Kidney (tissue), 14 donors: ENCODE measurements around the gene SLC2A4RG. TPM values are rescaled to one million over a fixed set of nuclear protein-coding genes. Genes with fewer than 3 reads are reported as not detected.

Experiments
- DNase-seq, 5 donors: peaks; one replicate each; pipeline ENCODE4 v3.0.0-alpha.2; 2013 to 2020
- FAIRE-seq: peaks from 2 replicates; lab custom pipeline; 2012; peaks lifted over from hg19 to GRCh38; lab: Jason Lieb, UNC
- H3K27ac ChIP-seq, 2 donors: one replicate each; pipeline ENCODE4 v1.7.0; 2013; ENCODE audit warnings: low read depth in 2 of 2, low read length in 2 of 2, inconsistent platforms in 1 of 2
- H3K27me3 ChIP-seq: one replicate; pipeline ENCODE4 v1.7.1; 2013; ENCODE audit warnings: low read length, inconsistent platforms; ENCODE audit not compliant: control insufficient read depth, insufficient read depth
- H3K36me3 ChIP-seq, 3 donors: one replicate each; pipeline versions ENCODE4 v1.7.0 to v1.7.1; 2013; ENCODE audit warnings: low read length in 3 of 3, control low read depth in 1 of 3, inconsistent platforms in 1 of 3; ENCODE audit not compliant: insufficient read depth in 3 of 3, control insufficient read depth in 2 of 3
- H3K4me1 ChIP-seq, 3 donors: one replicate each; pipeline versions ENCODE4 v1.7.0 to v1.7.1; 2013; ENCODE audit warnings: low read length in 3 of 3, inconsistent platforms in 1 of 3, low read depth in 1 of 3; ENCODE audit not compliant: control insufficient read depth in 2 of 3, insufficient read depth in 2 of 3
- H3K4me3 ChIP-seq, 3 donors: one replicate each; pipeline versions ENCODE4 v1.7.0 to v1.8.1; 2013; ENCODE audit warnings: low read length in 3 of 3, control low read depth in 1 of 3, inconsistent platforms in 1 of 3
- H3K9ac ChIP-seq, 3 donors: one replicate each; pipeline versions ENCODE4 v1.7.0 to v1.7.1; 2013; ENCODE audit warnings: low read length in 3 of 3, control low read depth in 1 of 3, inconsistent platforms in 1 of 3
- H3K9me3 ChIP-seq, 3 donors: one replicate each; pipeline versions ENCODE4 v1.7.0 to v1.7.1; 2013; ENCODE audit warnings: low read length in 3 of 3, control low read depth in 1 of 3, inconsistent platforms in 1 of 3; ENCODE audit not compliant: control insufficient read depth in 2 of 3, insufficient read depth in 1 of 3
- CTCF ChIP-seq: IDR thresholded peaks from 3 replicates; pipeline ENCODE4 v1.5.1; 2012; ENCODE audit warnings: mild to moderate bottlenecking, moderate library complexity, borderline replicate concordance; ENCODE audit not compliant: insufficient read depth; ENCODE audit errors: extremely low read depth
- intact Hi-C: fragments of 100-400 bp; cut with DNase I; formaldehyde crosslinking; loops from one replicate; pipeline ENCODE4 v1.11.1; 2022
- polyA plus RNA-seq: library from polyadenylated mRNA; stranded (reverse); fragments of 350-450 nt; fragmentation: Illumina TruSeq; extraction: RNeasy Lipid Tissue Mini Kit (QIAGEN cat#74804); gene quantifications from one replicate; pipeline ENCODE4 v1.2.3, GENCODE V29; 2014; ENCODE audit warnings: low read depth, low replicate concordance; ENCODE audit not compliant: insufficient read depth
- total RNA-seq: library from RNA; stranded (reverse); fragmentation: NEBNext Ultra II Directional; extraction: Animal tissue kit (Norgen Biotek cat#: 25700); gene quantifications from one replicate; pipeline ENCODE4 v1.2.1, GENCODE V29; 2021
- donor health status: control.
- donor health status: control.
- donor health status: control.
- donor health status: control.
- donor health status: control.
- donor health status: DM: yes; HTN: yes; CAD: no.
- donor health status: Normal renal cell carcinoma (clear cell type).

The SLC2A4RG gene
- total and polyA plus RNA-seq, 2 donors from 2014 or later: 154 to 171 TPM

- no peak for TF ChIP-seq CTCF
- Histone ChIP-seq H3K4me3 (no peak overlapping the region), H3K9me3 (no peaks in the 10 kb centered on the region), H3K9ac (no peak overlapping the region), H3K36me3 (peaks cover 2 to 28% (median 11%) of the 10 kb centered on the region in 3 donors), H3K27ac (no peak overlapping the region), H3K4me1 (peaks cover 0 to 10% (median 6%) of the 10 kb centered on the region in 3 donors), H3K27me3 (no peaks in the 10 kb centered on the region)
- no peak for FAIRE-seq
- intact Hi-C loops: no loop called here
- DNase-seq: no peak
These were observed 36.1 kb upstream of the SLC2A4RG start for GRCh38 chr20:63703471-63703975.

- TF ChIP-seq CTCF: no peak
- FAIRE-seq (no peak), DNase-seq (no peak)
- Histone ChIP-seq H3K9ac (no peak overlapping the region), H3K36me3 (peaks cover 2 to 28% (median 11%) of the 10 kb centered on the region in 3 donors), H3K27me3 (no peaks in the 10 kb centered on the region), H3K4me3 (no peak overlapping the region), H3K27ac (no peak overlapping the region), H3K4me1 (peaks cover 0 to 16% (median 6%) of the 10 kb centered on the region in 3 donors), H3K9me3 (no peaks in the 10 kb centered on the region)
- intact Hi-C loops: no loop called here
These were observed 35.4 kb upstream of the SLC2A4RG start for GRCh38 chr20:63703976-63704748.

- peak in 1 of 5 donors; percentile 37 for DNase-seq
- Histone ChIP-seq H3K9ac (no peak overlapping the region), H3K27ac (no peak overlapping the region), H3K27me3 (no peaks in the 10 kb centered on the region), H3K4me3 (no peak overlapping the region), H3K4me1 (peaks cover 0 to 17% (median 6%) of the 10 kb centered on the region in 3 donors), H3K36me3 (peaks cover 2 to 28% (median 11%) of the 10 kb centered on the region in 3 donors), H3K9me3 (no peaks in the 10 kb centered on the region)
- no peak for TF ChIP-seq CTCF
- no peak for FAIRE-seq
- intact Hi-C loops: no loop called here
These were observed 34.8 kb upstream of the SLC2A4RG start for GRCh38 chr20:63704749-63705117.
